ENCODE measurements around the gene JUN.

JUN gene

GRCh38 chr1:58783993-58784757, at the start of gene JUN:
JUN (minus strand) TSS chr1:58784047; CDS start chr1:58783070, 977 bp downstream.
- H3K27me3 ChIP-seq (ENCODE audit: low read depth, low read length): no peaks in the 10 kb centered on the region
- peaks cover 0 to 7% of the 10 kb centered on the region in 2 donors for H3K4me1 ChIP-seq (ENCODE audit: control insufficient read depth in 1 of 2, insufficient read depth in 2 of 2, low read length in 2 of 2)
- no peaks in the 10 kb centered on the region for H3K9me3 ChIP-seq (ENCODE audit: control insufficient read depth in 1 of 2, low read length in 2 of 2)
- H3K27ac ChIP-seq (ENCODE audit: low read length): peak within 1 kb of the TSS; percentile 98
- H3K4me3 ChIP-seq (ENCODE audit: low read depth in 1 of 2, low read length in 2 of 2): peak within 1 kb of the TSS; percentile 85 to 94
- peaks cover 4 to 14% of the 10 kb centered on the region in 2 donors for H3K36me3 ChIP-seq (ENCODE audit: control insufficient read depth in 1 of 2, insufficient read depth in 2 of 2, low read length in 2 of 2)

- H3K27me3 ChIP-seq (ENCODE audit: low read depth, low read length): no peaks in the 10 kb centered on the region
- H3K36me3 ChIP-seq (ENCODE audit: control insufficient read depth in 1 of 2, insufficient read depth in 2 of 2, low read length in 2 of 2): no peaks in the 10 kb centered on the region
- peaks cover 0 to 3% of the 10 kb centered on the region in 2 donors for H3K9me3 ChIP-seq (ENCODE audit: control insufficient read depth in 1 of 2, low read length in 2 of 2)
- H3K27ac ChIP-seq (ENCODE audit: low read length): no peak overlapping the region
- no peaks in the 10 kb centered on the region for H3K4me1 ChIP-seq (ENCODE audit: control insufficient read depth in 1 of 2, insufficient read depth in 2 of 2, low read length in 2 of 2)
- H3K4me3 ChIP-seq (ENCODE audit: low read depth in 1 of 2, low read length in 2 of 2): no peak overlapping the region
Observed at GRCh38 chr1:58833166-58833565, 49.3 kb upstream of the JUN start.

GRCh38 chr1:58830291-58830690, 46.4 kb upstream of the JUN start:
- H3K27ac ChIP-seq (ENCODE audit: low read length): no peak overlapping the region
- no peaks in the 10 kb centered on the region for H3K4me1 ChIP-seq (ENCODE audit: control insufficient read depth in 1 of 2, insufficient read depth in 2 of 2, low read length in 2 of 2)

GRCh38 chr1:58829866-58830265, 46.0 kb upstream of the JUN start:
- no peaks in the 10 kb centered on the region for H3K36me3 ChIP-seq (ENCODE audit: control insufficient read depth in 1 of 2, insufficient read depth in 2 of 2, low read length in 2 of 2)
- H3K27ac ChIP-seq (ENCODE audit: low read length): no peak overlapping the region
- no peak overlapping the region for H3K4me3 ChIP-seq (ENCODE audit: low read depth in 1 of 2, low read length in 2 of 2)
- no peaks in the 10 kb centered on the region for H3K27me3 ChIP-seq (ENCODE audit: low read depth, low read length)
- peaks cover 0 to 12% of the 10 kb centered on the region in 2 donors for H3K9me3 ChIP-seq (ENCODE audit: control insufficient read depth in 1 of 2, low read length in 2 of 2)
- H3K4me1 ChIP-seq (ENCODE audit: control insufficient read depth in 1 of 2, insufficient read depth in 2 of 2, low read length in 2 of 2): no peaks in the 10 kb centered on the region

More at GRCh38 chr1:58830291-58830690, 46.4 kb upstream of the JUN start:
- Histone ChIP-seq H3K27me3 (ENCODE audit: low read depth, low read length) (no peaks in the 10 kb centered on the region), H3K9me3 (ENCODE audit: control insufficient read depth in 1 of 2, low read length in 2 of 2) (peaks cover 0 to 12% of the 10 kb centered on the region in 2 donors), H3K4me3 (ENCODE audit: low read depth in 1 of 2, low read length in 2 of 2) (no peak overlapping the region), H3K36me3 (ENCODE audit: control insufficient read depth in 1 of 2, insufficient read depth in 2 of 2, low read length in 2 of 2) (no peaks in the 10 kb centered on the region)

- H3K27ac ChIP-seq (ENCODE audit: low read length): no peak overlapping the region
- H3K4me3 ChIP-seq (ENCODE audit: low read depth in 1 of 2, low read length in 2 of 2): no peak overlapping the region
- peaks cover 0 to 12% of the 10 kb centered on the region in 2 donors for H3K9me3 ChIP-seq (ENCODE audit: control insufficient read depth in 1 of 2, low read length in 2 of 2)
- no peaks in the 10 kb centered on the region for H3K36me3 ChIP-seq (ENCODE audit: control insufficient read depth in 1 of 2, insufficient read depth in 2 of 2, low read length in 2 of 2)
- H3K4me1 ChIP-seq (ENCODE audit: control insufficient read depth in 1 of 2, insufficient read depth in 2 of 2, low read length in 2 of 2): no peaks in the 10 kb centered on the region
- H3K27me3 ChIP-seq (ENCODE audit: low read depth, low read length): no peaks in the 10 kb centered on the region
Observed at GRCh38 chr1:58827298-58827697, 43.5 kb upstream of the JUN start.

GRCh38 chr1:58824753-58825389, 41.0 kb upstream of the JUN start:
- no peaks in the 10 kb centered on the region for H3K4me1 ChIP-seq (ENCODE audit: control insufficient read depth in 1 of 2, insufficient read depth in 2 of 2, low read length in 2 of 2)
- H3K27ac ChIP-seq (ENCODE audit: low read length): no peak overlapping the region
- no peaks in the 10 kb centered on the region for H3K36me3 ChIP-seq (ENCODE audit: control insufficient read depth in 1 of 2, insufficient read depth in 2 of 2, low read length in 2 of 2)
- H3K9me3 ChIP-seq (ENCODE audit: control insufficient read depth in 1 of 2, low read length in 2 of 2): peaks cover 0 to 12% of the 10 kb centered on the region in 2 donors
- H3K27me3 ChIP-seq (ENCODE audit: low read depth, low read length): no peaks in the 10 kb centered on the region
- no peak overlapping the region for H3K4me3 ChIP-seq (ENCODE audit: low read depth in 1 of 2, low read length in 2 of 2)

GRCh38 chr1:58823481-58824010, 39.7 kb upstream of the JUN start:
- Histone ChIP-seq H3K4me3 (ENCODE audit: low read depth in 1 of 2, low read length in 2 of 2) (no peak overlapping the region), H3K4me1 (ENCODE audit: control insufficient read depth in 1 of 2, insufficient read depth in 2 of 2, low read length in 2 of 2) (no peaks in the 10 kb centered on the region), H3K9me3 (ENCODE audit: control insufficient read depth in 1 of 2, low read length in 2 of 2) (peaks cover 0 to 12% of the 10 kb centered on the region in 2 donors), H3K36me3 (ENCODE audit: control insufficient read depth in 1 of 2, insufficient read depth in 2 of 2, low read length in 2 of 2) (no peaks in the 10 kb centered on the region), H3K27ac (ENCODE audit: low read length) (no peak overlapping the region), H3K27me3 (ENCODE audit: low read depth, low read length) (no peaks in the 10 kb centered on the region)

GRCh38 chr1:58821309-58821708, 37.5 kb upstream of the JUN start:
- H3K27me3 ChIP-seq (ENCODE audit: low read depth, low read length): no peaks in the 10 kb centered on the region
- no peaks in the 10 kb centered on the region for H3K9me3 ChIP-seq (ENCODE audit: control insufficient read depth in 1 of 2, low read length in 2 of 2)
- no peak overlapping the region for H3K27ac ChIP-seq (ENCODE audit: low read length)
- peaks cover 0 to 4% of the 10 kb centered on the region in 2 donors for H3K4me1 ChIP-seq (ENCODE audit: control insufficient read depth in 1 of 2, insufficient read depth in 2 of 2, low read length in 2 of 2)
- H3K36me3 ChIP-seq (ENCODE audit: control insufficient read depth in 1 of 2, insufficient read depth in 2 of 2, low read length in 2 of 2): no peaks in the 10 kb centered on the region
- H3K4me3 ChIP-seq (ENCODE audit: low read depth in 1 of 2, low read length in 2 of 2): no peak overlapping the region

- Histone ChIP-seq H3K36me3 (ENCODE audit: control insufficient read depth in 1 of 2, insufficient read depth in 2 of 2, low read length in 2 of 2) (no peaks in the 10 kb centered on the region), H3K9me3 (ENCODE audit: control insufficient read depth in 1 of 2, low read length in 2 of 2) (no peaks in the 10 kb centered on the region), H3K27ac (ENCODE audit: low read length) (no peak overlapping the region), H3K27me3 (ENCODE audit: low read depth, low read length) (no peaks in the 10 kb centered on the region), H3K4me3 (ENCODE audit: low read depth in 1 of 2, low read length in 2 of 2) (no peak overlapping the region), H3K4me1 (ENCODE audit: control insufficient read depth in 1 of 2, insufficient read depth in 2 of 2, low read length in 2 of 2) (peaks cover 0 to 4% of the 10 kb centered on the region in 2 donors)
Observed at GRCh38 chr1:58818976-58819375, 35.1 kb upstream of the JUN start.

- no peak overlapping the region for H3K27ac ChIP-seq (ENCODE audit: low read length)
- H3K27me3 ChIP-seq (ENCODE audit: low read depth, low read length): no peaks in the 10 kb centered on the region
- no peaks in the 10 kb centered on the region for H3K36me3 ChIP-seq (ENCODE audit: control insufficient read depth in 1 of 2, insufficient read depth in 2 of 2, low read length in 2 of 2)
- no peak overlapping the region for H3K4me3 ChIP-seq (ENCODE audit: low read depth in 1 of 2, low read length in 2 of 2)
- H3K4me1 ChIP-seq (ENCODE audit: control insufficient read depth in 1 of 2, insufficient read depth in 2 of 2, low read length in 2 of 2): peaks cover 0 to 4% of the 10 kb centered on the region in 2 donors
- H3K9me3 ChIP-seq (ENCODE audit: control insufficient read depth in 1 of 2, low read length in 2 of 2): no peaks in the 10 kb centered on the region
Observed at GRCh38 chr1:58818075-58818474, 34.2 kb upstream of the JUN start.

GRCh38 chr1:58816747-58817221, 32.9 kb upstream of the JUN start:
- H3K9me3 ChIP-seq (ENCODE audit: control insufficient read depth in 1 of 2, low read length in 2 of 2): no peaks in the 10 kb centered on the region
- no peaks in the 10 kb centered on the region for H3K36me3 ChIP-seq (ENCODE audit: control insufficient read depth in 1 of 2, insufficient read depth in 2 of 2, low read length in 2 of 2)
- H3K4me3 ChIP-seq (ENCODE audit: low read depth in 1 of 2, low read length in 2 of 2): peak overlapping the region; percentile 38 to 77
- H3K27ac ChIP-seq (ENCODE audit: low read length): peak overlapping the region; percentile 86
- H3K27me3 ChIP-seq (ENCODE audit: low read depth, low read length): no peaks in the 10 kb centered on the region
- peaks cover 0 to 4% of the 10 kb centered on the region in 2 donors for H3K4me1 ChIP-seq (ENCODE audit: control insufficient read depth in 1 of 2, insufficient read depth in 2 of 2, low read length in 2 of 2)
